ENCODE results near the gene CTDSP1. TPM values are rescaled to one million over a fixed set of nuclear protein-coding genes. Genes with fewer than 3 reads are reported as not detected.

The CTDSP1 gene
- total RNA-seq, 1 experiment from 2014 or later, result 52.3 TPM

GRCh38 chr2:218354045-218354444 is 45.6 kb upstream of the CTDSP1 start:
- no peaks in the 10 kb centered on the region; the same call in 1 of the 2 replicates for H3K27me3 Mint-ChIP-seq (ENCODE audit: low read depth)

More at GRCh38 chr2:218354045-218354444, 45.6 kb upstream of the CTDSP1 start:
- no peak overlapping the region for H4K8ac ChIP-seq (replicated peaks; ENCODE audit: insufficient read length, low read depth, low read length)
- H4K5ac ChIP-seq (ENCODE audit: insufficient read length, low read depth, low read length), result no peak overlapping the region
- peaks cover 0 to 9% (median 7%) of the 10 kb centered on the region in 3 experiments; a peak in 4 of 7 replicates for H3K36me3 Mint-ChIP-seq (ENCODE audit: insufficient read depth in 1 of 3, low read depth in 3 of 3)
- no peak for TF ChIP-seq CTCF (conservative IDR thresholded peaks at IDR 0.05)
- H4K20me1 ChIP-seq (ENCODE audit: control insufficient read depth, insufficient read depth, insufficient read length), result no peaks in the 10 kb centered on the region
- no CpG with 5 or more reads among the region's 14 CpGs for WGBS (ENCODE audit: extremely low coverage, insufficient read length, low lambda C conversion rate)
- H3K14ac ChIP-seq (ENCODE audit: insufficient read depth, low read length), result no peak overlapping the region
- H3K27ac ChIP-seq (ENCODE audit: insufficient read length, low read depth, low read length), result no peak overlapping the region
- no peak overlapping the region for H3K9ac ChIP-seq (ENCODE audit: extremely low read depth, insufficient read length, low read length)
- no peaks in the 10 kb centered on the region for H3K79me1 ChIP-seq (ENCODE audit: insufficient read depth, low read depth, low read length, poor library complexity, severe bottlenecking)
- H3K23ac ChIP-seq (ENCODE audit: insufficient read length, low read depth, low read length), result no peak overlapping the region
- no peak overlapping the region for H4K91ac ChIP-seq (ENCODE audit: insufficient read length, low read depth, low read length)
- DNase-seq, result no peak
- H3K9me3 ChIP-seq (ENCODE audit: control insufficient read depth, low read depth, low read length), result no peaks in the 10 kb centered on the region
- no peak overlapping the region for H2BK20ac ChIP-seq (ENCODE audit: low read depth, low read length, poor library complexity, severe bottlenecking)
- H2AFZ ChIP-seq (ENCODE audit: low read length), result no peak overlapping the region
- H3K4me1 Mint-ChIP-seq, result peaks cover 19 to 24% of the 10 kb centered on the region in 2 experiments
- no peak overlapping the region for H2AK5ac ChIP-seq (ENCODE audit: insufficient read length, low read length)
- no peak overlapping the region for H2BK120ac ChIP-seq (ENCODE audit: low read depth, low read length, poor library complexity, severe bottlenecking)
- H3K27ac Mint-ChIP-seq, result no peak overlapping the region
- H3K18ac ChIP-seq (ENCODE audit: insufficient read length, low read depth, low read length), result no peak overlapping the region
- no peak overlapping the region for H3K4ac ChIP-seq (ENCODE audit: low read depth, low read length)
- no peaks in the 10 kb centered on the region for H3K27me3 ChIP-seq (ENCODE audit: insufficient read depth, low read length)
- no peaks in the 10 kb centered on the region for H3K4me1 ChIP-seq (ENCODE audit: insufficient read depth, low read length)
- H2BK5ac ChIP-seq (ENCODE audit: insufficient read length, low read length), result no peak overlapping the region
- no peak overlapping the region for H3K4me2 ChIP-seq (ENCODE audit: insufficient read depth, insufficient read length, low read length)
- no peaks in the 10 kb centered on the region for H3K23me2 ChIP-seq (ENCODE audit: insufficient read length, low read depth, low read length, poor library complexity, severe bottlenecking)
- no peak overlapping the region for H3T11ph ChIP-seq (ENCODE audit: low read length)
- no peak overlapping the region for H2BK15ac ChIP-seq (ENCODE audit: low read depth, low read length)
- H3K9me3 Mint-ChIP-seq, result peaks cover 18 to 19% of the 10 kb centered on the region in 2 experiments
- no peak overlapping the region for H3K56ac ChIP-seq (ENCODE audit: insufficient read length, low read depth, low read length)
- no peak overlapping the region for H3K4me3 Mint-ChIP-seq
- H3K79me2 ChIP-seq (ENCODE audit: insufficient read depth, low read length), result no peaks in the 10 kb centered on the region
- no peak overlapping the region for H2BK12ac ChIP-seq (ENCODE audit: insufficient read length, low read depth, low read length)

Data from H9 (cell line).